ENCODE data around the gene EIF4H. TPM values are rescaled to one million over a fixed set of nuclear protein-coding genes. Genes with fewer than 3 reads are reported as not detected.
A peak's percentile ranks its signal among the peaks of the same experiment; 100 is the strongest.

Gene EIF4H
- total and polyA plus RNA-seq, 2 of the 8 experiments (the other 6 are each of a cell fraction or from before 2014, with no cell fraction given): 323 to 382 TPM

- TF ChIP-seq POLR2AphosphoS5 (IDR thresholded peaks at IDR 0.05; ENCODE audit: low read depth, low read length) (no peak), KDM1A (IDR thresholded peaks at IDR 0.05; ENCODE audit: borderline replicate concordance, low read length) (no peak), JUND (IDR thresholded peaks at IDR 0.05; ENCODE audit: low read length) (no peak), TEAD4 (IDR thresholded peaks at IDR 0.05; ENCODE audit: low read depth, low read length) (peak; percentile 44; the same call in 1 of the 2 replicates), TBP (IDR thresholded peaks at IDR 0.05; ENCODE audit: low read depth, low read length) (peak; percentile 81), MAX (IDR thresholded peaks at IDR 0.05) (peak; percentile 14; the same call in 1 of the 2 replicates), GTF2F1 (IDR thresholded peaks at IDR 0.05; ENCODE audit: borderline replicate concordance, low read depth, low read length) (no peak), JUN (IDR thresholded peaks at IDR 0.05; ENCODE audit: low read depth, low read length) (no peak), RBBP5 (IDR thresholded peaks at IDR 0.05; ENCODE audit: borderline replicate concordance, low read depth, low read length) (peak; percentile 49; the same call in 1 of the 2 replicates), CTBP2 (IDR thresholded peaks at IDR 0.05; ENCODE audit: borderline replicate concordance, insufficient read depth, insufficient read length, low read length) (peak; percentile 46), SRF (IDR thresholded peaks at IDR 0.05; ENCODE audit: low read depth, low read length) (no peak), ASH2L (IDR thresholded peaks at IDR 0.05; ENCODE audit: low read length) (peak; percentile 92), NRF1 (IDR thresholded peaks at IDR 0.05; ENCODE audit: low read depth, low read length) (no peak), RNF2 (IDR thresholded peaks at IDR 0.05; ENCODE audit: borderline replicate concordance, low read depth, low read length, missing control alignments, poor library complexity, severe bottlenecking) (no peak), KDM4A (IDR thresholded peaks at IDR 0.05; ENCODE audit: low read depth, low read length, severe bottlenecking) (no peak), CBX5 (IDR thresholded peaks at IDR 0.05; ENCODE audit: low read depth, low read length) (no peak), PHF8 (conservative IDR thresholded peaks at IDR 0.05; ENCODE audit: low read depth, low read length) (no peak), E2F6 (IDR thresholded peaks at IDR 0.05) (no peak), YY1 (IDR thresholded peaks at IDR 0.05; ENCODE audit: low read depth, low read length) (no peak)
These were observed 35.0 kb upstream of the EIF4H start (continued) for GRCh38 chr7:74138945-74139843.

All from H1 (cell line).